BLaER1 (cell line): Measurements from ENCODE around the gene SVOP.

Source experiments
- H3K27ac ChIP-seq: shearing (Covaris generic); formaldehyde crosslinking; 2 replicates; pipeline ENCODE4 v1.8.1; 2022
- H3K27me3 ChIP-seq: shearing (Covaris generic); formaldehyde crosslinking; 2 replicates; pipeline ENCODE4 v1.8.1; 2022
- H3K36me3 ChIP-seq: shearing (Covaris generic); formaldehyde crosslinking; 2 replicates; pipeline ENCODE4 v1.8.1; 2022
- H3K4me1 ChIP-seq: shearing (Covaris generic); formaldehyde crosslinking; 2 replicates; pipeline ENCODE4 v1.8.1; 2022
- H3K4me2 ChIP-seq: shearing (Covaris generic); formaldehyde crosslinking; 2 replicates; pipeline ENCODE4 v1.8.1; 2022
- H3K4me3 ChIP-seq: shearing (Covaris generic); formaldehyde crosslinking; 2 replicates; pipeline ENCODE4 v1.8.1; 2022
- H3K9ac ChIP-seq: shearing (Covaris generic); formaldehyde crosslinking; 2 replicates; pipeline ENCODE4 v1.8.1; 2022
- H3K9me3 ChIP-seq: shearing (Covaris generic); formaldehyde crosslinking; 2 replicates; pipeline ENCODE4 v1.8.1; 2022
- H4K20me1 ChIP-seq: shearing (Covaris generic); formaldehyde crosslinking; 2 replicates; pipeline ENCODE4 v1.8.1; 2022
- Cebpa-rat ChIP-seq: shearing (Covaris generic); IDR thresholded peaks from 2 replicates; pipeline ENCODE4 v1.8.1; 2022

The SVOP gene

DNA sequence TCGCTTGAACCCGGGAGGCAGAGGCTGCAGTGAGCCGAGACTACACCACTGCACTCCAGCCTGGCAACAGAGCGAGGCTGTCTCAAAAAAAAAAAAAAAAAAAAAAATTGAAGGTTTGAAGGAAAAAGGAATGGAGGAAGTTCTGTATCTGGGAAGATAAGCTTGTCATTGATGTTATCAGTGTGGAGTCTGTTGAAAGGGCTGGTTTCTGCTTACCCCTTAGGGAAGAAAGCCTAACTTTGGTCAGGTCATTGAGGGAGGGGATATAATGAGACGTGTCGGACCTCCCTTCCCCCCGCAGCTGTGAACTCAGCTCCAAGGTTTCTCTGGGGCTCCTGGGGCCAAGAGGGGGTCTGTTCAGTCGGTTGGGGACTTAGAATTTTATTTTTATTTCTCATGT, 124.5 kb downstream of the SVOP start:
- no peak overlapping the region for H3K27ac ChIP-seq
- H3K9me3 ChIP-seq = no peaks in the 10 kb centered on the region
- no peaks in the 10 kb centered on the region for H4K20me1 ChIP-seq
- H3K4me3 ChIP-seq = no peak overlapping the region
- no peaks in the 10 kb centered on the region for H3K27me3 ChIP-seq
- no peaks in the 10 kb centered on the region for H3K4me1 ChIP-seq
- H3K4me2 ChIP-seq = no peak overlapping the region
- TF ChIP-seq Cebpa-rat = no peak
- H3K9ac ChIP-seq = no peak overlapping the region
- no peaks in the 10 kb centered on the region for H3K36me3 ChIP-seq

GRCh38 chr12:108895220-108895802, 125.6 kb downstream of the SVOP start:
- Histone ChIP-seq H3K27ac (no peak overlapping the region), H3K9ac (no peak overlapping the region), H4K20me1 (no peaks in the 10 kb centered on the region), H3K4me1 (no peaks in the 10 kb centered on the region), H3K4me2 (no peak overlapping the region), H3K9me3 (no peaks in the 10 kb centered on the region), H3K36me3 (no peaks in the 10 kb centered on the region), H3K27me3 (no peaks in the 10 kb centered on the region), H3K4me3 (no peak overlapping the region)
- TF ChIP-seq Cebpa-rat = no peak

- no peak for TF ChIP-seq Cebpa-rat
- H3K4me1 ChIP-seq = no peaks in the 10 kb centered on the region
- H3K27me3 ChIP-seq = no peaks in the 10 kb centered on the region
- H3K27ac ChIP-seq = no peak overlapping the region
- H3K36me3 ChIP-seq = no peaks in the 10 kb centered on the region
- no peak overlapping the region for H3K4me3 ChIP-seq
- H3K4me2 ChIP-seq = no peak overlapping the region
- no peaks in the 10 kb centered on the region for H3K9me3 ChIP-seq
- no peak overlapping the region for H3K9ac ChIP-seq
- H4K20me1 ChIP-seq = no peaks in the 10 kb centered on the region
Measured at GRCh38 chr12:108890208-108890607, 130.7 kb downstream of the SVOP start.

- Histone ChIP-seq H3K27ac (no peak overlapping the region), H4K20me1 (no peaks in the 10 kb centered on the region), H3K4me3 (no peak overlapping the region), H3K9me3 (no peaks in the 10 kb centered on the region), H3K4me2 (no peak overlapping the region), H3K4me1 (no peaks in the 10 kb centered on the region), H3K36me3 (no peaks in the 10 kb centered on the region), H3K27me3 (no peaks in the 10 kb centered on the region), H3K9ac (no peak overlapping the region)
- no peak for TF ChIP-seq Cebpa-rat
Measured at GRCh38 chr12:108888031-108888430, 132.8 kb downstream of the SVOP start.

DNA sequence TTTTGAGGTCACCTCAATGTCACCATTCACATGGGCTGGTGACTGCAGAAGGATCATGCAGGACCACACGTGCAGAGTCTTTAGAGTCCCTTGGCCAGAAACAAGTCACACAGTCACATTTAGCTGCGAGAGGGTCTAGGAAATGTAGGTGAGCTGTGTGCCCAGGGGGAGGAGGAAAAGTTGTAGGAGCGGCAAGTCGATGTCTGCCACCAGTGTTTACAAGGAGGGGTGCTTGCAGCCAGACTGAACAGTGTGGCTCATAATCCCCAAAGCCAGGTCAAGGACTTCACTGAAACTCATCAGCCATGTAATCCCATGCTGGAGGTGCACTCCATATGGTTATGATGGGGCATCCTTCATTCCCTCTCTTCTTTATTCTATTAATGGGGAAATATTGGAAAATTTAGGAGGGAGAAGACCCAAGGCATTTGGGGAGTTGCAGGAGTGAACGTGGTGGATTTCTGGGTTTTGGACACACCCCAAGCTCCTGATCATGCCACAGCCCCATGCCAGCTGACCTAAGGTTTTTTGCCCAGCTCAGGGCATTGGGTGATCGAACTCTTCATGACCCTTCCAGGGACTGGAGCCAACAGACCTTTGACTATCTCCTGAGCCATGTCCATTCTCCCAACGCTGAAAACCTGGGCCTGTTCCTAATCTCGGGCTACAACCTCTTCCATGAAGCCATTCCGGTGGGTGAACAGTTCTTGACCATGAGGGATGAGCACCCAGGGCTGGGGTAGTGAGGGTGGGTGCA, 133.8 kb downstream of the SVOP start:
- Histone ChIP-seq H3K27ac (no peak overlapping the region), H3K4me2 (no peak overlapping the region), H3K9me3 (no peaks in the 10 kb centered on the region), H3K4me3 (no peak overlapping the region), H4K20me1 (no peaks in the 10 kb centered on the region), H3K36me3 (no peaks in the 10 kb centered on the region), H3K9ac (no peak overlapping the region), H3K4me1 (no peaks in the 10 kb centered on the region), H3K27me3 (no peaks in the 10 kb centered on the region)
- TF ChIP-seq Cebpa-rat = no peak

DNA sequence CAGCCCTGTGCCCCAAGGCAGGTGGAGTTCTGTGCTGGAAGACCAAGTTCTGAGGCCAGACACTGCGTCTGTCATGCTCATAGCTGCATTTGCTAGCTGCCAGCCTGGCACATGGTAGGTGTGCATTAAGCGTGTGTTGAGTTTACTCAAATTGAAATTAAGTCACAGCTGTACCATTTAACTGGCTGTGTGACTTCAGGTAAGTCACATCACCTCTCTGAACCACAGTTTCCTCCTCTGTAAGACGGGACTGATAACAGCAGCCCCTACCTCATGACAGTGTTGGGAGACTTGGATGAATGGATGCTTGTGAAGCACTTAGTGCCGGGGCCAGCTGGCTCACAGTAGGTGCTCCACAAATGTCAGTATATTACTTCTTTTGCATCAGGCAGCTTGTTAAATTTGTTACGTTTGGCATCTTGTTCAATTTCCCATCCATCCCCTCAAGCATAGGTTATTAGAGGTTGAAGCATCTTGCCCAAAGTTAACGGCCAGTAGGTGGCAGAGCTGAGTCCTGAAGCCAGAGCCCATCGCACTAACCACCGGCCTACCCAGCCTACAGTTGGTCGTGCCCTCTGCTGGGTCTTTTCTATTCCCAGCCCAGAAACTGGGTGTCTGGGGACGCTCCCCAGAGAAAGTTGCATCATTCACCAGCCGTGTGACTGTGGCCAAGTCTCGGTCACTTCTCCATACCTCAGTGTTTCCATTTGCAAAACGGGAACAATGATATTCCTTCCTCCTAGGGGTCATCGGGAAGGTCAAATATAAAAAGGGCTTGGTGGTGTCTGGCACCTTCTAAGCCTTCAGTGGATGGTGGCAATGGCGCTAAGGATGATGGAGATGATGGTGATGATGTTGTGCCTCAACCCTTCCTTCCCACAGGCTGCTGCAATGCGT, 136.5 kb downstream of the SVOP start:
- H3K27me3 ChIP-seq = no peaks in the 10 kb centered on the region
- no peaks in the 10 kb centered on the region for H3K4me1 ChIP-seq
- no peaks in the 10 kb centered on the region for H4K20me1 ChIP-seq
- no peak overlapping the region for H3K9ac ChIP-seq
- H3K9me3 ChIP-seq = no peaks in the 10 kb centered on the region
- H3K36me3 ChIP-seq = no peaks in the 10 kb centered on the region
- H3K27ac ChIP-seq = no peak overlapping the region
- H3K4me2 ChIP-seq = no peak overlapping the region
- no peak for TF ChIP-seq Cebpa-rat
- H3K4me3 ChIP-seq = no peak overlapping the region

GRCh38 chr12:108881953-108882352, 138.9 kb downstream of the SVOP start:
- Histone ChIP-seq H3K27me3 (no peaks in the 10 kb centered on the region), H4K20me1 (no peaks in the 10 kb centered on the region), H3K4me1 (no peaks in the 10 kb centered on the region), H3K4me2 (no peak overlapping the region), H3K27ac (no peak overlapping the region), H3K4me3 (no peak overlapping the region), H3K9me3 (no peaks in the 10 kb centered on the region), H3K9ac (no peak overlapping the region), H3K36me3 (no peaks in the 10 kb centered on the region)
- no peak for TF ChIP-seq Cebpa-rat

DNA sequence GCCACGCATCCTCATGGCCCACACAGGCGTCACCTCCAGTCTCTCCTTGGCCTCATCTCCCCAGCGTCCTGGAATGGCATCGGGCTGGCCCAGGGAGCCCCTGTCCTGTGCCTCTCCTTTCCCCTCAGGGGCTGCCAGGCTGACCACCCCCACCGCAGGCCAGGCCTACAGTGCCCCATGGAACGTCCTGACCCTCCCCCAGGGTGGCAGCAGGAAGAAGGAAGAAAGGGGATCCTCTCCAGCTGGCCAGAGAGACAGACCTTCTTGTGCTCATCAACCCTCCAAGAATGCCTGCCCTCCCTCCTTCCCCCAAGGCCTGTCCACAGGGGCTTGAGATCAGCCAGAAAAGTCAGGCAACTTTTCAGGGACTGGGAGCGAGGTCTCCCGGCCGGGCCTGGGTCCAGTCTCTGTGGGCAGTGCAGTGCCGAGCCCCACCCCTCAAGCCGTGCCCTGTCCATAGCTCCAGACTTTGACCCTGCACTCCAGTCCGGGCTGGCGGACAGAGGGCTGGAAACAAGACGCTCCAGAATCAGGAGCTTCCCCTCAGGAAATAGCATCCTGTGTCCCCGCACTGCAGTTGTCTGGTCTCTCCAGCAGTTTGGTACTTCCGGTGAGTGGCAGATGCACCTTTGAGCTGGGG, 141.1 kb downstream of the SVOP start, which contains the start of gene DAO:
TSS of gene DAO (plus strand) at position 478 of the 640 bp plus-strand sequence. CDS start 4,915 bp downstream, outside the sequence.
- Histone ChIP-seq H3K9ac (no peak within 1 kb of the TSS), H4K20me1 (no peaks in the 10 kb centered on the region), H3K27ac (no peak within 1 kb of the TSS), H3K4me2 (no peak within 1 kb of the TSS), H3K36me3 (no peaks in the 10 kb centered on the region), H3K4me3 (no peak within 1 kb of the TSS), H3K9me3 (no peaks in the 10 kb centered on the region), H3K27me3 (no peaks in the 10 kb centered on the region), H3K4me1 (no peaks in the 10 kb centered on the region)
- no peak for TF ChIP-seq Cebpa-rat

DNA sequence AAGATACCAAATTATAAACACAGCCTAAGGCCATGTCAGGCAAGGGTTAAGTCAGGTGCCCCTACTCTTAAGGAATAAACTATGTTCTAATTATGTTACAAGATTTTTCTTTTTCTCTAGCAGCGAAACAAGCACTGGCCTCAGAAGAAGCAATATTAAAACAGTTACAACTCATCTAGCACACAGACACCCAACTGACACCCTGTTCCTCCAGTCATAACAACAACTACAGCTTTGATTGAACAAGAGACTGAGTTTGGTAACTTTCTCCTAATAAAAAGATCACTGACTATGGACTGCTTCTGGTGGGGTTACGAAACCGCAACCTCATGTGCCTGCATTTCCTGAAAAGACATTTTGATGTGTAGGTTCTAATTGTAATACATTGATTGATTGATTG, 144.3 kb downstream of the SVOP start:
- Histone ChIP-seq H3K4me2 (no peak overlapping the region), H3K27ac (no peak overlapping the region), H3K36me3 (no peaks in the 10 kb centered on the region), H3K4me3 (no peak overlapping the region), H3K27me3 (no peaks in the 10 kb centered on the region), H3K9ac (no peak overlapping the region), H3K9me3 (no peaks in the 10 kb centered on the region), H3K4me1 (no peaks in the 10 kb centered on the region), H4K20me1 (no peaks in the 10 kb centered on the region)
- no peak for TF ChIP-seq Cebpa-rat
